GM23248 (cell line): ENCODE measurements around the gene PLK2.

Source experiments
- EZH2 ChIP-seq: fragments of 200-600 bp; sonication (generic); IDR thresholded peaks from 2 replicates; pipeline ENCODE4 v1.6.1; 2018; ENCODE audit warnings: antibody characterized with exemption, mild to moderate bottlenecking; ENCODE audit not compliant: insufficient read depth, poor library complexity, severe bottlenecking
- EZH2phosphoT487 ChIP-seq: fragments of 200-600 bp; sonication (generic); IDR thresholded peaks from 2 replicates; pipeline ENCODE4 v1.6.1; 2018; ENCODE audit warnings: antibody characterized with exemption, moderate library complexity, mild to moderate bottlenecking, low read depth; ENCODE audit not compliant: insufficient read depth

DNA sequence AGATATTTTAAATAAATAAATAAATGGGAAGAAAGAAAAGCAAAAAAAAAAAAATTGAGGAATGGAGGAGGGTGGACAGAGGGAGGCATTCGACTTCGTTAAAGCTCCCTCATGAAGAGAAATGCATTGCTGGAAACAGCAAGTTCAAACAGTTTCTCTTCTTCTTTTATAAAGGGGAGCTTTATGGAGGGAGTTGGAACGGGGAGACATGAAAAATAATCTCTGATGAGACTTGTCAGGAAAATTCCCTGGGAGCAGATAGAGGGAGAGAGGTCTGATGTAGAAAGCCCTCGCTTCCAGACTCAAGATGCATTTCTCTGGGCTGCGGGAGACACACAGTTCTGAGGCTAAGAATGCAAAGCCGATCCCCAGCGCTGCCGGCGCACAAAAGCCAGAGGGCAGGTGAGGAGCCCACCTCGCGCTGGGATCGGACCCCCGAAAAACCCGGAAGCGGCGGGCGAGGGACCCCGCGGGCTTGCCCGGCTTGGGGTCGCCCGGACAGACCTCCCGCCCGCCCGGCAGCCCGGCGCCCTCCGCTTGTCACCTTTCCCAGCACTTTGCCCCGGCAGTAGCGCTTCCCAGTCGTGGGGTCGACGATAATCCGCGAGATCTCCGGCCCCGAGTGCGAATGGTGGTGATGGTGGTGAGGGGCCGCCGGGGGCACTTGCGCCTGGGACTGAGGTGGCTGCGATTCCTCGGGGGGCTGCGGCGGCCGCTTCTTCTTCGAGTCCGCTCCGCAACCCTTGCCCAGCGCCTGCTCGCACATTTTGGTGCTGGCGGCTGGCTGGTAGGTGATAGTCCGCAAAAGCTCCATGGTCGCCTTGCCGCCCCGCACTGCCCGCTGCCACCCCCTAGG lies 512 bp downstream of the PLK2 start:
- TF ChIP-seq EZH2 (no peak), EZH2phosphoT487 (no peak)
